ENCODE data around the gene IQSEC3.

The IQSEC3 gene

DNA sequence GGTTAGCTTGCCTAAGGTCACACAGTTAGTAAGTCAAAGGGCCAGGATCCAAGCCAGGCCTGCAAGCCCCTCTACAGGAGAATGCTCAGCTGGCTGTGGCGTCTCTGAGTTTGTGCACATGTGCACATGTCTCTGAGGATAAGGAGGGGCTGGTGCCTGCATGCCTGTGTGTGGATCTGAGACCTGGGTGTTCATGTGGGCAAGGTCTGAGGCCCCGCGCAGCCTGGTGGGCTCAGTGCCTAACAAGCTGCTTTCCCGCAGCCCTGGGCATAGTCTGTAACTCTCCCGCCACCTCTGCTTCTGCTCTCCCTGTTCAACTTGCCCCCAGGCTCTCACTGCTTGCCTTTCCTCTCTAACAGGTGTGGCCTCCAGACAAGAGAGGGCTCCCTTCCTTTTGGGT is 151.7 kb downstream of the IQSEC3 start:
- Histone ChIP-seq H3K36me3 (no peaks in the 10 kb centered on the region), H3K27ac (no peak overlapping the region), H3K4me3 (ENCODE audit: low read depth in 1 of 2, low read length in 1 of 2) (no peak overlapping the region), H3K9me3 (no peaks in the 10 kb centered on the region), H3K27me3 (peaks cover 20% of the 10 kb centered on the region), H3K4me1 (ENCODE audit: control insufficient read depth in 1 of 2, insufficient read depth in 1 of 2, low read depth in 1 of 2, low read length in 1 of 2) (peaks cover 3 to 23% of the 10 kb centered on the region in 2 experiments)
- TF ChIP-seq, protein P1, sequence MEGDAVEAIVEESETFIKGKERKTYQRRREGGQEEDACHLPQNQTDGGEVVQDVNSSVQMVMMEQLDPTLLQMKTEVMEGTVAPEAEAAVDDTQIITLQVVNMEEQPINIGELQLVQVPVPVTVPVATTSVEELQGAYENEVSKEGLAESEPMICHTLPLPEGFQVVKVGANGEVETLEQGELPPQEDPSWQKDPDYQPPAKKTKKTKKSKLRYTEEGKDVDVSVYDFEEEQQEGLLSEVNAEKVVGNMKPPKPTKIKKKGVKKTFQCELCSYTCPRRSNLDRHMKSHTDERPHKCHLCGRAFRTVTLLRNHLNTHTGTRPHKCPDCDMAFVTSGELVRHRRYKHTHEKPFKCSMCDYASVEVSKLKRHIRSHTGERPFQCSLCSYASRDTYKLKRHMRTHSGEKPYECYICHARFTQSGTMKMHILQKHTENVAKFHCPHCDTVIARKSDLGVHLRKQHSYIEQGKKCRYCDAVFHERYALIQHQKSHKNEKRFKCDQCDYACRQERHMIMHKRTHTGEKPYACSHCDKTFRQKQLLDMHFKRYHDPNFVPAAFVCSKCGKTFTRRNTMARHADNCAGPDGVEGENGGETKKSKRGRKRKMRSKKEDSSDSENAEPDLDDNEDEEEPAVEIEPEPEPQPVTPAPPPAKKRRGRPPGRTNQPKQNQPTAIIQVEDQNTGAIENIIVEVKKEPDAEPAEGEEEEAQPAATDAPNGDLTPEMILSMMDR (IDR thresholded peaks at IDR 0.05): no peak

DNA sequence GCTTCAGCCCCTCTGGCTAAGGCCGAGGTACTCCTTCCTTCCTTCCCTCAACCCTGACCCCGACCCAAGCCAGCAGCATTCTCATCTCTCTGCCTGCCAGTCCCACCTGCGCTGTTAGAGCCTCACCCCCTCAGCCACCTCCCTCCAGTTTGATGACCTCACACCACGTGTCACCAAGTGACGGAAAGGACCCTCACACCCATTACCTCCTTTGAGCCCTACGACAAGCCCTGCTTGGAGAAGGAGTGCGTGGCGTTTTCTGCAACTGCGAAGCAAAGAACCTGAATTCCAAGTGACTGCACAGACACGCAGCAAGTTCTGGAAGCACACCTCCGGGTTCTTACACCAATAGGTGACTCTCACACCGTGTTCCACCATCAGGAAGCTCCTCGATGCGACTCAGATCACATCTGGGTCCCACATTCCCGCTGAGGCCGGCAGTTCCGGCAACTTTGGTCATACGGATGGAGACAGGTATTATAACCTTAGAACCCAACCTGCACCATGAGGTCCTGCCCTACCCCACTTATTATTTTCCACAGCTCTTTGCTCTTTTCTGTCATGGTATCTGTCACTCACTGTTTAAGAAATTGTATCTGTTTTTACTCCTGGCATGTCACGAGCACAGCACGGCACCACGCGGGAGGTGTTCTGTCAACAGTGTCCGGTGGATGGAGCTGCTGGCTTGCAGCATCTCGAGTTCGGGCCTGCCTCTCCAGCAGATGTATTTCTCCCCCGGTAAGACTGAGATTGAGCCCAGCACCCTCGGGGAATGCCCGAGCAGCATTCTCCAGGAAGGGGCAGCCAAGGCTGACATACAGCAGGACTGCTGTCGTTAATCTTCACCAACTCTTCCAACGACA is 152.4 kb downstream of the IQSEC3 start:
- no peak overlapping the region for H3K4me3 ChIP-seq (ENCODE audit: low read depth in 1 of 2, low read length in 1 of 2)
- no peaks in the 10 kb centered on the region for H3K36me3 ChIP-seq
- H3K27ac ChIP-seq: no peak overlapping the region
- TF ChIP-seq, protein P1 (IDR thresholded peaks at IDR 0.05): no peak
- H3K4me1 ChIP-seq (ENCODE audit: control insufficient read depth in 1 of 2, insufficient read depth in 1 of 2, low read depth in 1 of 2, low read length in 1 of 2): peaks cover 0 to 16% of the 10 kb centered on the region in 2 experiments
- no peaks in the 10 kb centered on the region for H3K9me3 ChIP-seq
- H3K27me3 ChIP-seq: peaks cover 13% of the 10 kb centered on the region

DNA sequence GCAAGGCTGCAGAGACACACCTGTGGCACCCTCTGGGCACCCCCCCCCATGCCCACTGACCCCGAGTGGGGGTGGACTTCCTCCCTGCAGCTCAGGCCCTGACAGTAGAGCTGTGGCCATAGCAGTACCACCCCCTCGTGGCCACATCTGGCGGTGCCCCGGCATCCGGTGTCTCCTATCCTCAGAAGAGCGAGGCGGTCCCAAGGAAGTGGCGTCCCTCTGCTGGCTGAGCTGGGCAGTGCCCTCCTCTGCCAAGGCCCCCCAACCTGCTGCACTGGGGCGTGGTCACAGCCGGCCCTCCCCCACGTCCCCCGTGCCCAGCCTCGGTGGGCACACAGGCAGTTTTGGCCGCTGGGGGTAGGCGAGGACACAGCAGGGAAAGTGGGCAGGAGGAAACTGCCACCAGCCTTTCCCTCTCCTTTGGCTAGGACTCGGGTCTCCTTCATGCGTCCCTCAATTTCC is 153.4 kb downstream of the IQSEC3 start:
- TF ChIP-seq, protein P1 (IDR thresholded peaks at IDR 0.05): peak; percentile 71
- no peaks in the 10 kb centered on the region for H3K36me3 ChIP-seq
- H3K27ac ChIP-seq: no peak overlapping the region
- no peak overlapping the region for H3K4me3 ChIP-seq (ENCODE audit: low read depth in 1 of 2, low read length in 1 of 2)
- H3K9me3 ChIP-seq: no peaks in the 10 kb centered on the region
- H3K27me3 ChIP-seq: peaks cover 3% of the 10 kb centered on the region
- peaks cover 0 to 6% of the 10 kb centered on the region in 2 experiments for H3K4me1 ChIP-seq (ENCODE audit: control insufficient read depth in 1 of 2, insufficient read depth in 1 of 2, low read depth in 1 of 2, low read length in 1 of 2)

DNA sequence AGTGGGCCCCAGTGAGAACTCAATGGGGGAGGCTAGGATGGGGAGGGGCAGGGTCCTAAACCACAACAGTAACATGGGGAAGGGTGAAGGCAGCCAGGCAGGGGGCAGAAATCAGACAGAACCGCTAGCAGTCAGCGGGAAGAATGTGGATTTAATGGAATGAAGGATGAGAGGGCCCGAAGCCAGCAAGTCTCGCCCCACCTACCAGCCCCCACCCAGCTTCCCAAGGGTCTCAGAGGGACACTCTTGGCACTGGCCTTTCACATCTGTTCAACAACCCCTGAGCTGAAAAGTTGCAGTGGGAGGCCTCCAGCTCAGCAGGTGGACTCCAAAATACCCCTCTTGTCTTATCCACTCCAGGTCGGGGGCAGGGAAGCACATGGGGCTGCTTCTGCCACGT is 153.9 kb downstream of the IQSEC3 start:
- Histone ChIP-seq H3K9me3 (no peaks in the 10 kb centered on the region), H3K36me3 (no peaks in the 10 kb centered on the region), H3K27me3 (no peaks in the 10 kb centered on the region), H3K4me3 (ENCODE audit: low read depth in 1 of 2, low read length in 1 of 2) (no peak overlapping the region), H3K27ac (no peak overlapping the region), H3K4me1 (ENCODE audit: control insufficient read depth in 1 of 2, insufficient read depth in 1 of 2, low read depth in 1 of 2, low read length in 1 of 2) (peaks cover 0 to under 1% of the 10 kb centered on the region in 2 experiments)
- TF ChIP-seq, protein P1 (IDR thresholded peaks at IDR 0.05): no peak

DNA sequence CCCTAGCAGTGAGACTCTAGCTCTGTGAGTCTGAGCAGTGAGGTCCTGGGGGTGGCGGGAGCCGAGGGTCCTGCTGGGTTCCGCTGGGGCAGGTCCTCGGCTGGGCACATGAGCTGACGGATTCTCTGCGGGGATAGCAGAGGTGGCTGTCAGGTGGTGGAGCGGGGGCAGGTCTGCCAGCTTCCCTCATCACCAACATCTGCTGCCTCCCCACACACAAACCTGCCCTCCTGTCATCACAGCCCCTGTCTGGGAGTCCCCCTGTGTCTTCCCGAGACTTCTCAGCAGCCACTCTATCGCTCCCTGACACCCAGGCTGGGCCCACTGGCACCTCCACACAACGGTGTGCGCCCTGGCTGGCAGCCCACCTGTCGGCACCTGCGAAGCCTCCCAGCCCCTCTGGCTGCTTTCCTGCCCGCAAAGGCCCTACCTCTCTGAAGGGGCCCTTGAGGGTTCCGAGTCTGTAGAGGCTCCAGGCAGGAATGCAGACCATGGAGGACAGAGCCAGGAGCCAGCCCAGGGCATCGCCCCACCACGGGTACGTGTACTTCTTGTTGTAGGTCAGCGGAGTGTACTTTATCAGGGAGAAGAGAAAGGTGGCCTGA is 154.5 kb downstream of the IQSEC3 start:
- Histone ChIP-seq H3K27ac (no peak overlapping the region), H3K9me3 (no peaks in the 10 kb centered on the region), H3K36me3 (no peaks in the 10 kb centered on the region), H3K4me1 (ENCODE audit: control insufficient read depth in 1 of 2, insufficient read depth in 1 of 2, low read depth in 1 of 2, low read length in 1 of 2) (no peaks in the 10 kb centered on the region), H3K4me3 (ENCODE audit: low read depth in 1 of 2, low read length in 1 of 2) (no peak overlapping the region), H3K27me3 (no peaks in the 10 kb centered on the region)
- TF ChIP-seq, protein P1 (IDR thresholded peaks at IDR 0.05): no peak
